Lower lobe of right lung (tissue), 2 donors: ENCODE results near the gene PPP2R5A. TPM values are rescaled to one million over a fixed set of nuclear protein-coding genes. Genes with fewer than 3 reads are reported as not detected.

ENCODE experiments used
- ATAC-seq, 2 donors: fragments of 200-7000 bp; cut with Tn5 transposase; one replicate each; pipeline ENCODE4 v1.9.1; 2020 to 2022; ENCODE audit warnings: mild to moderate bottlenecking in 2 of 2, moderate library complexity in 2 of 2
- DNase-seq: peaks from one replicate; pipeline ENCODE4 v3.0.0-alpha.2; 2020
- H3K27ac ChIP-seq: fragments of 200-600 bp; one replicate; pipeline ENCODE4 v1.8.0; 2022
- H3K27me3 ChIP-seq: fragments of 200-600 bp; one replicate; pipeline ENCODE4 v1.8.0; 2022; ENCODE audit warnings: low read depth
- H3K36me3 ChIP-seq: fragments of 200-600 bp; one replicate; pipeline ENCODE4 v1.8.0; 2022; ENCODE audit warnings: mild to moderate bottlenecking
- H3K4me1 ChIP-seq: fragments of 200-600 bp; one replicate; pipeline ENCODE4 v1.8.0; 2022
- H3K4me3 ChIP-seq: fragments of 200-600 bp; one replicate; pipeline ENCODE4 v1.8.0; 2022; ENCODE audit warnings: mild to moderate bottlenecking
- H3K9me3 ChIP-seq: fragments of 200-600 bp; one replicate; pipeline ENCODE4 v1.8.0; 2022
- CTCF ChIP-seq: fragments of 200-600 bp; IDR thresholded peaks from one replicate; pipeline ENCODE4 v1.8.0; 2022; ENCODE audit warnings: antibody characterized with exemption, mild to moderate bottlenecking
- intact Hi-C: fragments of 100-400 bp; cut with DNase I; formaldehyde crosslinking; loops from one replicate; pipeline ENCODE4 v1.11.0; 2022
- total RNA-seq: library from RNA; stranded (reverse); fragmentation: NEBNext Ultra II Directional; extraction: Animal tissue kit (Norgen Biotek cat#: 25700); gene quantifications from one replicate; pipeline ENCODE4 v1.2.1, GENCODE V29; 2021
- donor health status: DM: no; HTN: yes; CAD: no; lungs with severe emphysema.

The PPP2R5A gene
- total RNA-seq, 1 donor from 2014 or later, result 91.5 TPM

DNA sequence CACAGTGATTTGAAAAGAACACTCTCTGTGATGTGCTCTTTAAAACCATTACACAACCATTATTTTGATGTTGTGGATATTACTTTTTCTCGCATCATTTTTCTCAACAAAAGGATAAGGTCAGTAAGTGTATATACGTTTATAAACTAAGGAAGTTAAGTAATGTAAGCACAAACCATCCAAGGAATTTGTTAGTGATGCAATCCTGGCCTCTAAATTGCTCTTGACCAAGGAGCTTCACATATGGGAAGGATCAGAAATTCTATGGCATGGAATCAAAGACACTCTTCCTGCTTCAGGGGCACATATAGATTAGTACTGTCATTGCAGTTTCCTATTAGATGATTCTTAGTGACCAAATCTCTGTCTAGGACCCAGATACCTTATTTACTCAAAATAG lies 3.6 kb upstream of the PPP2R5A start:
- Histone ChIP-seq H3K36me3 (no peaks in the 10 kb centered on the region), H3K4me1 (peaks cover 7% of the 10 kb centered on the region), H3K9me3 (no peaks in the 10 kb centered on the region), H3K27me3 (no peaks in the 10 kb centered on the region), H3K27ac (no peak overlapping the region), H3K4me3 (no peak overlapping the region)
- intact Hi-C loops, result no loop called here
- TF ChIP-seq CTCF, result no peak
- DNase-seq (no peak), ATAC-seq (no peak)

- ATAC-seq (no peak), DNase-seq (no peak)
- intact Hi-C loops, result no loop called here
Observed at GRCh38 chr1:212283741-212284140, 1.5 kb upstream of the PPP2R5A start.

DNA sequence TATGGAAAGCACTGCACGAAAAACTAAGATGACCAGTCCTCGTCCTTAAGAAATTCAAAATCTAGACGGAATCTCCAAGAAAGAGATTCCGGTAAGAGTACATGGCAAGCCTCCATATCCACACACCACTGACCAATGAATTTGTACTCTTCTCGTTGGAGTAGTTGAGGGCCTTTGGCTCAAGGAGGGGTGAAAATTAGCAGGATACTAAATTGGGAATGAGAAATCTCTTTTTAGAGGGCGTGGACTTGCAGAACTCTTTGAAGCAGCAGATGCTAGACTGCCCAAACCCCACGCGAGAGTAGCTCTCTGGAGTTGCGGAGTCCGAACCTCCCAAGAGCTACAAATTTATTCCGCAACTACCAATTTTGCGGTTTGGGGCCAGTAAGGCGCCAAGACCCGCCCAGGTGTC lies 872 bp upstream of the PPP2R5A start:
- intact Hi-C loops, result no loop called here
- Histone ChIP-seq H3K9me3 (no peaks in the 10 kb centered on the region), H3K4me1 (peaks cover 28% of the 10 kb centered on the region), H3K27ac (peak overlapping the region; percentile 99), H3K4me3 (peak overlapping the region; percentile 91), H3K36me3 (no peaks in the 10 kb centered on the region), H3K27me3 (no peaks in the 10 kb centered on the region)
- peak in 1 of 2 donors; percentile 0 for ATAC-seq
- DNase-seq, result no peak
- TF ChIP-seq CTCF, result no peak

More at GRCh38 chr1:212283741-212284140, 1.5 kb upstream of the PPP2R5A start:
- TF ChIP-seq CTCF, result no peak
- Histone ChIP-seq H3K36me3 (no peaks in the 10 kb centered on the region), H3K4me3 (peak overlapping the region; percentile 91), H3K9me3 (no peaks in the 10 kb centered on the region), H3K27ac (peak overlapping the region; percentile 99), H3K4me1 (peaks cover 22% of the 10 kb centered on the region), H3K27me3 (no peaks in the 10 kb centered on the region)

GRCh38 chr1:212285685-212286555 lies 710 bp downstream of the PPP2R5A start:
- peak; percentile 87 for DNase-seq
- Histone ChIP-seq H3K9me3 (no peaks in the 10 kb centered on the region), H3K27ac (peak overlapping the region; percentile 99), H3K4me1 (peaks cover 43% of the 10 kb centered on the region), H3K36me3 (no peaks in the 10 kb centered on the region), H3K27me3 (no peaks in the 10 kb centered on the region), H3K4me3 (peak overlapping the region; percentile 91)
- no peak for TF ChIP-seq CTCF
- ATAC-seq, result peak; percentile 59 to 64
- intact Hi-C loops, result no loop called here

DNA sequence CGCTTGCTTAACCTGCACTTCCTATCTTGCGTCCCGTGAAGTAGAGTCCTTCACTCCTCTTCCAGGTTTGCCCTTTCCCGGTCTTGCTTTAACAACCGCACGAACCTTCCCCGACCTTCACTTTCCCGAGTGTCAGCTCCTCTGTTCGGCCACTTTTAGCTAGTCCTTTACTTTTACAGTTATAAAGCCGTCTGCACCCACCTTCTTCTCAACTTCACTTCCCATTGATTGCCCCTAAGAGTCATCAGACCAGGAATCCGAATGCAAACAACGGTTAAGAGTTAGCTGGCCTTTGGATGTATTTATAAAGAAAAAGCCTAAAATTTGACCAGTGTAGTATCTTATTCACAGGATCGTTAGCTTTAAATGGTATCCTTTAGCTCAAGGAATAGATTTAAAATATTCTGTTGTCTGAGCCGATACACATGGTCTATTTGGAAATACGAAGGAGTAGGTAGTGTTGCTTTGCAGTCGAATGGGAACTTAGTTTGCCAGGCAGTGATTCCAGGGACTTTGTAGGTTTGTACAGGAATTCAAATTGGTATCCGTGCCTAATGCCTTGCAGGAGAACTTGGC lies 1.4 kb downstream of the PPP2R5A start:
- H3K9me3 ChIP-seq, result no peaks in the 10 kb centered on the region
- no peak for DNase-seq

More for the DNA sequence above, 1.4 kb downstream of the PPP2R5A start:
- peak overlapping the region; percentile 99 for H3K27ac ChIP-seq
- no peak for TF ChIP-seq CTCF
- H3K4me3 ChIP-seq, result peak overlapping the region; percentile 91
- H3K4me1 ChIP-seq, result peaks cover 51% of the 10 kb centered on the region
- no peaks in the 10 kb centered on the region for H3K27me3 ChIP-seq
- intact Hi-C loops, result no loop called here
- H3K36me3 ChIP-seq, result no peaks in the 10 kb centered on the region
- no peak for ATAC-seq
